ENCODE results near the gene C6orf47. TPM values are rescaled to one million over a fixed set of nuclear protein-coding genes. Genes with fewer than 3 reads are reported as not detected.

The C6orf47 gene
- total RNA-seq, 4 donors from 2014 or later = 22.2 to 34.9 (median 26.8) TPM

DNA sequence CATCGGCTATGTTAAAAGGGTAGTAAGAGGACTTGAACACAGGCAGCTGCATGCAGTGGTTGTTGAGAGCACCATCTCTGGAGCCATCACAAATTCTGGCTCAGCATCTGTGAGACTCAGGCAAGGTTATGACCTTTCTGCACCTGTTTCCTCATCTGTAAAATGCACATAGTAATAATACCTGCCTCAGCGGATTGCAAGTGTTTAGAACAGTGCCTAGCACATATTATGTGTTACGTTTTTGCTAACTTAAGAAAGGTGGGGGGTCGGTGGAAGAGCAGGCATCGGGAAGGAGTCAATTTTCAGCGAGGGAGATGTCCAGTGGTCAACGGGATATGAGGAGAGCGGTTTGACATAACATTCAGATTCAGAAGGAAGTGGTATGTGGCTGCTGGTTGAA, 17.4 kb upstream of the C6orf47 start:
- H3K36me3 ChIP-seq = peaks cover 0 to 5% of the 10 kb centered on the region in 2 donors
- DNase-seq (no peak), ATAC-seq (no peak)
- no peak overlapping the region for H3K27ac ChIP-seq
- H3K9me3 ChIP-seq = no peaks in the 10 kb centered on the region
- in situ Hi-C loops (cut with MboI; ENCODE audit: low sequenced_read_pairs in 4 of 4) = loop anchor here in 1 of 4 donors (10.0 to 25.0 kb wide), 2 partner anchors 157 to 284 kb away; partner anchors contain the start of genes DXO, NELFE and SKIC2
- H3K27me3 ChIP-seq = no peaks in the 10 kb centered on the region
- H3K4me3 ChIP-seq = no peak overlapping the region
- H3K4me1 ChIP-seq = peaks cover 13% of the 10 kb centered on the region in 2 donors
- intact Hi-C loops (cut with DNase I; ENCODE audit: low total_unique reads) = no loop called here
- TF ChIP-seq POLR2A (IDR thresholded peaks at IDR 0.05) = no peak
- TF ChIP-seq, protein P1, sequence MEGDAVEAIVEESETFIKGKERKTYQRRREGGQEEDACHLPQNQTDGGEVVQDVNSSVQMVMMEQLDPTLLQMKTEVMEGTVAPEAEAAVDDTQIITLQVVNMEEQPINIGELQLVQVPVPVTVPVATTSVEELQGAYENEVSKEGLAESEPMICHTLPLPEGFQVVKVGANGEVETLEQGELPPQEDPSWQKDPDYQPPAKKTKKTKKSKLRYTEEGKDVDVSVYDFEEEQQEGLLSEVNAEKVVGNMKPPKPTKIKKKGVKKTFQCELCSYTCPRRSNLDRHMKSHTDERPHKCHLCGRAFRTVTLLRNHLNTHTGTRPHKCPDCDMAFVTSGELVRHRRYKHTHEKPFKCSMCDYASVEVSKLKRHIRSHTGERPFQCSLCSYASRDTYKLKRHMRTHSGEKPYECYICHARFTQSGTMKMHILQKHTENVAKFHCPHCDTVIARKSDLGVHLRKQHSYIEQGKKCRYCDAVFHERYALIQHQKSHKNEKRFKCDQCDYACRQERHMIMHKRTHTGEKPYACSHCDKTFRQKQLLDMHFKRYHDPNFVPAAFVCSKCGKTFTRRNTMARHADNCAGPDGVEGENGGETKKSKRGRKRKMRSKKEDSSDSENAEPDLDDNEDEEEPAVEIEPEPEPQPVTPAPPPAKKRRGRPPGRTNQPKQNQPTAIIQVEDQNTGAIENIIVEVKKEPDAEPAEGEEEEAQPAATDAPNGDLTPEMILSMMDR (IDR thresholded peaks at IDR 0.05 in 4 of 5, conservative IDR thresholded peaks at IDR 0.05 in 1 of 5) = no peak

DNA sequence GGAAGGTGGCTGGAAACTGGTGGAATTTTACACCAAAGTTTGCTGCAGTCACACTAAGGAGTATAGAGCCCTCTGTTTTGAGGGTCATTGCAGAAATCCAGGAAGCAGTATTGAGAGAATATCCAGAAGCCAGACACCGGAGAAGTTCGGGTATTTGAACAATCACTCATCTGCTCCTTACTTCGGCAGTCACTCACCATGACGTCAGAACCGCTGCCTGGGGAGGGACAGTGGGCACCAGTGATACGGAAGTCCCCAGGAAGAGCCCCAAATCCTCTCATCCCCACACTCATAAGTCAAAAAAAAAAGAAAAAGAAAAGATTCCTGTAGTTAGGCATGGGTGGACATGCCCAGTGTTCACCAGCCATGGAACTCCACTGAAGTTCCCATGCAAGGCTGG, 16.3 kb upstream of the C6orf47 start:
- Histone ChIP-seq H3K36me3 (peaks cover 0 to 15% of the 10 kb centered on the region in 2 donors), H3K4me3 (no peak overlapping the region), H3K27me3 (no peaks in the 10 kb centered on the region), H3K4me1 (peaks cover 13% of the 10 kb centered on the region in 2 donors), H3K27ac (no peak overlapping the region), H3K9me3 (no peaks in the 10 kb centered on the region)
- ATAC-seq (no peak), DNase-seq (no peak)
- no peak for TF ChIP-seq POLR2A (IDR thresholded peaks at IDR 0.05)
- TF ChIP-seq, protein P1 (IDR thresholded peaks at IDR 0.05 in 4 of 5, conservative IDR thresholded peaks at IDR 0.05 in 1 of 5) = no peak
- intact Hi-C loops (cut with DNase I; ENCODE audit: low total_unique reads) = no loop called here
- in situ Hi-C loops (cut with MboI; ENCODE audit: low sequenced_read_pairs in 4 of 4) = loop anchor here in 1 of 4 donors (10.0 to 25.0 kb wide), 2 partner anchors 158 to 285 kb away; partner anchors contain the start of genes DXO, NELFE and SKIC2

DNA sequence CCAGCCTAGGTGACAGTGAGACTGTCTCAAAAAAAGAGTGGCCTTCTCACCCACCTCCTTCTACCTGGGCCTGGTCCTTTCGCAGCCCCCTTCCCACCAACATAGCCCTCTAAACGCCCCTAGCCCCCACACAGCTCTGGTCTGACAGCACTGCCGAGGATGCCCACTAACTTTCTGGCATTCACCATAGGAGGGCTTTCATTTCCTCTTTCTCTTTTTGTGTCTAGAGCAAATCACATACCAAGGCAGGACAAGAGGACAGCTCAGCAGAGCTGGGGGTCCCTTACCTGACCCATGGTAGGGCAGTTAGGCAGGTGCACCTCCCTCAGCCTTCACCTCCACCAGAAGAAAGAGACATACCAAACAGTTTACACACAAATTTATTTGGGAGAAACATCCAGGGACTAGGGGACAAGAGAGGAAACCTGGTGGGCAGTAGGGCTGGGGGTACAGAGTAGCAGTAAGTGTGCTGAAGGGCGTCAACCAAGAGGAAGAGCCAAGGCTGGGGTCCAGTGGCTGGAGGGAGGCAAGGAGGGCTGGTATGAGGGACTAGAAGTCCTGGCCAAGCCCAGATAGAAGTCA, 15.8 kb upstream of the C6orf47 start:
- Histone ChIP-seq H3K27ac (no peak overlapping the region), H3K4me1 (peaks cover 11% of the 10 kb centered on the region in 2 donors), H3K27me3 (no peaks in the 10 kb centered on the region), H3K4me3 (no peak overlapping the region), H3K9me3 (no peaks in the 10 kb centered on the region), H3K36me3 (peaks cover 0 to 20% of the 10 kb centered on the region in 2 donors)
- TF ChIP-seq POLR2A (IDR thresholded peaks at IDR 0.05) = no peak
- TF ChIP-seq, protein P1 (IDR thresholded peaks at IDR 0.05 in 4 of 5, conservative IDR thresholded peaks at IDR 0.05 in 1 of 5) = no peak
- DNase-seq (no peak), ATAC-seq (no peak)
- in situ Hi-C loops (cut with MboI; ENCODE audit: low sequenced_read_pairs in 4 of 4) (loop anchor here in 1 of 4 donors (10.0 to 25.0 kb wide), 2 partner anchors 158 to 286 kb away; partner anchors contain the start of genes DXO, NELFE and SKIC2), intact Hi-C loops (cut with DNase I; ENCODE audit: low total_unique reads) (no loop called here)

DNA sequence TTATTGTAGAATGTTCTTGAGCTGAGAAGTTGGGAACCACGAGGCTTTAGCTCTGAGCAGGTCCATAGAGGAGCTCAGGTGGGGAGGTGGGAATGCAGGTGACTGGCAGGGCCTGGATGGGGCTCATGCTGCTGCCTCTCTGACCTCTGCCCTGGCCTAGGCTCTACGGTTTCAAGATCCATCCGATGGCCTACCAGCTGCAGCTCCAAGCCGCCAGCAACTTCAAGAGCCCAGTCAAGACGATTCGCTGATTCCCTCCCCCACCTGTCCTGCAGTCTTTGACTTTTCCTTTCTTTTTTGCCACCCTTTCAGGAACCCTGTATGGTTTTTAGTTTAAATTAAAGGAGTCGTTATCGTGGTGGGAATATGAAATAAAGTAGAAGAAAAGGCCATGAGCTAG, 9.1 kb upstream of the C6orf47 start, which contains the start of gene LY6G5B:
Gene LY6G5B, plus strand, starts transcription at position 301 of the 400 bp plus-strand sequence. CDS start 975 bp downstream, outside the sequence.
- intact Hi-C loops (cut with DNase I; ENCODE audit: low total_unique reads) (loop anchor here (5.0 kb wide), 2 partner anchors 163 to 508 kb away; partner anchors contain the start of genes AGPAT1 and RNF5), in situ Hi-C loops (cut with MboI; ENCODE audit: low sequenced_read_pairs in 4 of 4) (loop anchor here in 2 of 4 donors (10.0 to 25.0 kb wide), 3 partner anchors 165 to 518 kb away; partner anchors contain the start of genes AGER (in 2 of the 2), AGPAT1 (in 2 of the 2), GPSM3 (in 2 of the 2) and PBX2 (in 2 of the 2))
- no peak within 1 kb of the TSS for H3K27ac ChIP-seq
- no peak for DNase-seq
- TF ChIP-seq POLR2A (IDR thresholded peaks at IDR 0.05) = no peak
- TF ChIP-seq, protein P1 (IDR thresholded peaks at IDR 0.05 in 4 of 5, conservative IDR thresholded peaks at IDR 0.05 in 1 of 5) = no peak
- peaks cover 11 to 19% of the 10 kb centered on the region in 2 donors for H3K4me1 ChIP-seq
- H3K4me3 ChIP-seq = no peak within 1 kb of the TSS
- H3K36me3 ChIP-seq = peaks cover 4 to 68% of the 10 kb centered on the region in 2 donors
- no peak for ATAC-seq
- no peaks in the 10 kb centered on the region for H3K9me3 ChIP-seq
- no peaks in the 10 kb centered on the region for H3K27me3 ChIP-seq

Measured in gastrocnemius medialis (tissue), 4 donors.